Right ventricle myocardium superior (tissue), 1 donor: ENCODE data around the gene BRINP1. TPM values are rescaled to one million over a fixed set of nuclear protein-coding genes. Genes with fewer than 3 reads are reported as not detected.

Experiments used
- ATAC-seq: fragments of 200-7000 bp; cut with Tn5 transposase; one replicate; pipeline ENCODE4 v1.9.1; 2020; ENCODE audit warnings: mild to moderate bottlenecking; ENCODE audit not compliant: poor library complexity
- DNase-seq: peaks from one replicate; pipeline ENCODE4 v3.0.0-alpha.2; 2020
- intact Hi-C: fragments of 100-400 bp; cut with DNase I; formaldehyde crosslinking; loops from one replicate; pipeline ENCODE4 v1.11.2; 2022
- total RNA-seq: library from RNA; stranded (reverse); fragmentation: NEBNext Ultra II Directional; extraction: Animal tissue kit (Norgen Biotek cat#: 25700); gene quantifications from one replicate; pipeline ENCODE4 v1.2.1, GENCODE V29; 2021
- donor health status: DM: no; HTN: yes; CAD: no; lungs with severe emphysema.

Gene BRINP1
- total RNA-seq, 1 donor from 2014 or later: 0.54 TPM

- no peak for DNase-seq
- intact Hi-C loops: no loop called here
- ATAC-seq: no peak
These were observed 202.0 kb downstream of the BRINP1 start for GRCh38 chr9:119167267-119167666.

- DNase-seq: no peak
- no peak for ATAC-seq
- intact Hi-C loops: no loop called here
These were observed 203.1 kb downstream of the BRINP1 start for GRCh38 chr9:119166096-119166495.

GRCh38 chr9:119165131-119165530, 204.1 kb downstream of the BRINP1 start:
- no peak for DNase-seq
- no peak for ATAC-seq
- intact Hi-C loops: no loop called here

GRCh38 chr9:119164716-119165115, 204.5 kb downstream of the BRINP1 start:
- intact Hi-C loops: no loop called here
- DNase-seq (no peak), ATAC-seq (no peak)

GRCh38 chr9:119160551-119160950, 208.7 kb downstream of the BRINP1 start:
- no peak for ATAC-seq
- intact Hi-C loops: no loop called here
- no peak for DNase-seq

GRCh38 chr9:119159386-119159785, 209.8 kb downstream of the BRINP1 start:
- intact Hi-C loops: no loop called here
- no peak for ATAC-seq

GRCh38 chr9:119157196-119157595, 212.0 kb downstream of the BRINP1 start:
- ATAC-seq (no peak), DNase-seq (no peak)
- intact Hi-C loops: no loop called here

More at GRCh38 chr9:119159386-119159785, 209.8 kb downstream of the BRINP1 start:
- no peak for DNase-seq

- DNase-seq (no peak), ATAC-seq (peak; percentile 45)
- intact Hi-C loops: no loop called here
These were observed 212.9 kb downstream of the BRINP1 start for GRCh38 chr9:119156354-119156753.

- intact Hi-C loops: no loop called here
- no peak for ATAC-seq
- DNase-seq: no peak
These were observed 214.7 kb downstream of the BRINP1 start for GRCh38 chr9:119154527-119154926.

- DNase-seq: no peak
- ATAC-seq: no peak
- intact Hi-C loops: no loop called here
These were observed 215.8 kb downstream of the BRINP1 start for GRCh38 chr9:119153402-119153801.

GRCh38 chr9:119148855-119149254, 220.4 kb downstream of the BRINP1 start:
- ATAC-seq (no peak), DNase-seq (no peak)
- intact Hi-C loops: no loop called here

- no peak for ATAC-seq
- no peak for DNase-seq
These were observed 231.8 kb downstream of the BRINP1 start for GRCh38 chr9:119137479-119137878.

GRCh38 chr9:119126040-119126439, 243.2 kb downstream of the BRINP1 start:
- ATAC-seq: no peak
- intact Hi-C loops: no loop called here

More at GRCh38 chr9:119137479-119137878, 231.8 kb downstream of the BRINP1 start:
- intact Hi-C loops: no loop called here

GRCh38 chr9:119121899-119122298, 247.3 kb downstream of the BRINP1 start:
- no peak for ATAC-seq
- DNase-seq: no peak
- intact Hi-C loops: no loop called here

More at GRCh38 chr9:119126040-119126439, 243.2 kb downstream of the BRINP1 start:
- DNase-seq: no peak

GRCh38 chr9:119117409-119117808, 251.8 kb downstream of the BRINP1 start:
- intact Hi-C loops: no loop called here
- no peak for ATAC-seq
- no peak for DNase-seq
